ENCODE data around the gene PGAM1.
"Not testable (repeated sequence)": the region's sequence is repeated elsewhere in the genome, so short reads cannot be mapped to it uniquely, and the experiment has no call there.

The PGAM1 gene

GRCh38 chr10:97400665-97401454 lies 25.1 kb upstream of the PGAM1 start, which contains the start of gene RRP12:
TSS of gene RRP12 (minus strand) at chr10:97401340. CDS start at chr10:97401231, 109 bp downstream.
- Histone ChIP-seq H3K9ac (no peak within 1 kb of the TSS), H3K4me2 (ENCODE audit: low read length) (peak within 1 kb of the TSS; percentile 69), H3K79me2 (no peaks in the 10 kb centered on the region), H3K4me3 (ENCODE audit: low read depth, low read length) (peak within 1 kb of the TSS; percentile 76), H3K4me1 (peaks cover 5% of the 10 kb centered on the region), H3K27ac (peak within 1 kb of the TSS; percentile 88), H3K36me3 (ENCODE audit: control insufficient read depth, insufficient read depth, low read length) (no peaks in the 10 kb centered on the region), H2AFZ (peak within 1 kb of the TSS; percentile 99), H3K27me3 (ENCODE audit: control insufficient read depth, insufficient read depth, low read length) (no peaks in the 10 kb centered on the region), H3K9me3 (ENCODE audit: control insufficient read depth, low read length) (no peaks in the 10 kb centered on the region)
- TF ChIP-seq, protein P1, sequence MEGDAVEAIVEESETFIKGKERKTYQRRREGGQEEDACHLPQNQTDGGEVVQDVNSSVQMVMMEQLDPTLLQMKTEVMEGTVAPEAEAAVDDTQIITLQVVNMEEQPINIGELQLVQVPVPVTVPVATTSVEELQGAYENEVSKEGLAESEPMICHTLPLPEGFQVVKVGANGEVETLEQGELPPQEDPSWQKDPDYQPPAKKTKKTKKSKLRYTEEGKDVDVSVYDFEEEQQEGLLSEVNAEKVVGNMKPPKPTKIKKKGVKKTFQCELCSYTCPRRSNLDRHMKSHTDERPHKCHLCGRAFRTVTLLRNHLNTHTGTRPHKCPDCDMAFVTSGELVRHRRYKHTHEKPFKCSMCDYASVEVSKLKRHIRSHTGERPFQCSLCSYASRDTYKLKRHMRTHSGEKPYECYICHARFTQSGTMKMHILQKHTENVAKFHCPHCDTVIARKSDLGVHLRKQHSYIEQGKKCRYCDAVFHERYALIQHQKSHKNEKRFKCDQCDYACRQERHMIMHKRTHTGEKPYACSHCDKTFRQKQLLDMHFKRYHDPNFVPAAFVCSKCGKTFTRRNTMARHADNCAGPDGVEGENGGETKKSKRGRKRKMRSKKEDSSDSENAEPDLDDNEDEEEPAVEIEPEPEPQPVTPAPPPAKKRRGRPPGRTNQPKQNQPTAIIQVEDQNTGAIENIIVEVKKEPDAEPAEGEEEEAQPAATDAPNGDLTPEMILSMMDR (IDR thresholded peaks at IDR 0.05), result no peak

DNA sequence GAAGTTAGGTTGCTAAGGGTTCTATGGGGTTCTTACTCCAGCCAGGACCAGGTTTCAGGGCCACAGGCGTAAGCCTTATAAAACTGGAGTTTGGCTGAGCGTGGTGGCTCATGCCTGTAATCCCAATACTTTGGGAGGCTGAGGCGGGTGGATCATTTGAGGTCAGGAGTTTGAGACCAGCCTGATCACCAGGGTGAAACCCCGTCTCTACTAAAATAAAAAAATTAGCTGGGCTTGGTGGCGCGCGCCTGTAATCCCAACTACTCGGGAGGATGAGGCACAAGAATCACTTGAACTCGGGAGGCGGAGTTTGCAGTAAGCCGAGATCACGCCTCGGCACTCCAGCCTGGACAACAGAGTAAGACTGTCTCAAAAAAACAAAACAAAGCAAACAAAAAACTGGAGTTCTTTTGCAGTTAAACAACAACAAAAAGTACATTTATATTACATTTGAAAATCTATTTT lies 24.5 kb upstream of the PGAM1 start:
- no peaks in the 10 kb centered on the region for H3K27me3 ChIP-seq (ENCODE audit: control insufficient read depth, insufficient read depth, low read length)
- H3K79me2 ChIP-seq, result no peaks in the 10 kb centered on the region
- no peaks in the 10 kb centered on the region for H3K9me3 ChIP-seq (ENCODE audit: control insufficient read depth, low read length)
- no peak overlapping the region for H3K9ac ChIP-seq
- H3K4me1 ChIP-seq, result peaks cover 5% of the 10 kb centered on the region
- peak overlapping the region; percentile 99 for H2AFZ ChIP-seq
- peak overlapping the region; percentile 88 for H3K27ac ChIP-seq
- TF ChIP-seq, protein P1 (IDR thresholded peaks at IDR 0.05), result no peak
- peak overlapping the region; percentile 69 for H3K4me2 ChIP-seq (ENCODE audit: low read length)
- peak overlapping the region; percentile 76 for H3K4me3 ChIP-seq (ENCODE audit: low read depth, low read length)
- no peaks in the 10 kb centered on the region for H3K36me3 ChIP-seq (ENCODE audit: control insufficient read depth, insufficient read depth, low read length)

GRCh38 chr10:97404044-97404443 lies 21.9 kb upstream of the PGAM1 start:
- no peak overlapping the region for H2AFZ ChIP-seq
- H3K79me2 ChIP-seq, result no peaks in the 10 kb centered on the region
- no peaks in the 10 kb centered on the region for H3K27me3 ChIP-seq (ENCODE audit: control insufficient read depth, insufficient read depth, low read length)
- TF ChIP-seq, protein P1 (IDR thresholded peaks at IDR 0.05), result no peak
- no peak overlapping the region for H3K4me2 ChIP-seq (ENCODE audit: low read length)
- H3K36me3 ChIP-seq (ENCODE audit: control insufficient read depth, insufficient read depth, low read length), result no peaks in the 10 kb centered on the region
- H3K27ac ChIP-seq, result no peak overlapping the region
- no peak overlapping the region for H3K4me3 ChIP-seq (ENCODE audit: low read depth, low read length)
- no peak overlapping the region for H3K9ac ChIP-seq
- H3K9me3 ChIP-seq (ENCODE audit: control insufficient read depth, low read length), result no peaks in the 10 kb centered on the region
- H3K4me1 ChIP-seq, result peaks cover 5% of the 10 kb centered on the region

DNA sequence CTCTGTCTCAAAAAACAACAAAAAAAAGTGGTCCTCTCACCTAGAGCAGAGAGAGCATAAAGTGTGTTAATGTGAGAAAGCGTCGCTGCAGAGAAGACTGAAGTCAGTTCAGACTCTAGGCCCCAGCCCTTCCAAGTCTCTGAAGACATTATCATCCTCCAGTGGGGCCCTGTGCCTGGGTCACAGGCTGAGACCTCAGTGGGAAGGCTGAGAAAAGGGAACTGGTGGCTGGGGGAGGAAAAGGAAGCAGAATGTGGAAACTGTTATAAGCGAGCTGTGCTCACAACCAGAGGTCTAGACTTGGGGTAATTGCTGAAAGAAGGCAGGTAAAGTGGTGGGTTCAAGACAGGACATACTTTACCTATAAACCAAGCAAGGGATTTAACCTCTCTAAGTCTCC lies 19.9 kb upstream of the PGAM1 start:
- Histone ChIP-seq H2AFZ (no peak overlapping the region), H3K36me3 (ENCODE audit: control insufficient read depth, insufficient read depth, low read length) (no peaks in the 10 kb centered on the region), H3K4me3 (ENCODE audit: low read depth, low read length) (no peak overlapping the region), H3K27me3 (ENCODE audit: control insufficient read depth, insufficient read depth, low read length) (no peaks in the 10 kb centered on the region), H3K9ac (no peak overlapping the region), H3K79me2 (no peaks in the 10 kb centered on the region), H3K4me2 (ENCODE audit: low read length) (no peak overlapping the region), H3K27ac (no peak overlapping the region), H3K9me3 (ENCODE audit: control insufficient read depth, low read length) (no peaks in the 10 kb centered on the region), H3K4me1 (peaks cover 5% of the 10 kb centered on the region)
- TF ChIP-seq, protein P1 (IDR thresholded peaks at IDR 0.05), result no peak

DNA sequence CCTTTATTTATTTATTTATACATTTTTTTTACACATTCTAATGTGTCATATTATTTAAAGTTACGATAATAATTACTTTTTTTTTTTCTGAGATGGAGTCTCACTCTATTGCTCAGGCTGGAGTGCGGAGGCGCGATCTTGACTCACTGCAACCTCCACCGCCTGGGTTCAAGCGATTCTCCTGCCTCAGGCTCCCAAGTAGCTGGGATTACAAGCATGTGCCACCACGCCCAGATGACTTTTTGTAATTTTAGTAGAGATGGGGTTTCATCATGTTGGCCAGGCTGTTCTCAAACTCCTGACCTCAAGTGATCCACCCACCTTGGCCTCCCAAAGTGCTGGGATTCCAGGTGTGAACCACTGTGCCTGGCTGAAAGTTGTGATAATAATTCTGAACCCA lies 19.5 kb upstream of the PGAM1 start:
- not testable (repeated sequence) for H3K27ac ChIP-seq; H3K9ac ChIP-seq; H3K4me3 ChIP-seq (ENCODE audit: low read depth, low read length); H3K36me3 ChIP-seq (ENCODE audit: control insufficient read depth, insufficient read depth, low read length); H3K9me3 ChIP-seq (ENCODE audit: control insufficient read depth, low read length); H3K4me2 ChIP-seq (ENCODE audit: low read length); H2AFZ ChIP-seq; H3K27me3 ChIP-seq (ENCODE audit: control insufficient read depth, insufficient read depth, low read length); H3K4me1 ChIP-seq; H3K79me2 ChIP-seq

Measured in parathyroid adenoma (tissue), 2 donors.